Mesenchymal stem cell (in vitro differentiated cells and primary cell): Measurements from ENCODE around the gene DPF3.

Experiments used
- DNase-seq: peaks from one replicate; pipeline ENCODE4 v3.0.0-alpha.2; 2013
- H2AFZ ChIP-seq: one replicate; pipeline ENCODE4 v1.6.1; 2013; ENCODE audit warnings: low read depth, mild to moderate bottlenecking, control low read depth, inconsistent platforms, low read length, moderate library complexity
- H2AK5ac ChIP-seq: 2 replicates; pipeline ENCODE4 v1.6.1; 2013; ENCODE audit warnings: low read length, moderate library complexity, mild to moderate bottlenecking, inconsistent platforms; ENCODE audit not compliant: severe bottlenecking
- H2BK120ac ChIP-seq: one replicate; pipeline ENCODE4 v1.6.1; 2013; ENCODE audit warnings: low read depth, mild to moderate bottlenecking, inconsistent platforms, low read length, moderate library complexity
- H2BK12ac ChIP-seq, 2 experiments: one replicate each; pipeline ENCODE4 v1.6.1; 2013; ENCODE audit warnings: inconsistent platforms in 2 of 2, low read length in 2 of 2, mild to moderate bottlenecking in 2 of 2, moderate library complexity in 2 of 2, control low read depth in 1 of 2
- H2BK15ac ChIP-seq: one replicate; pipeline ENCODE4 v1.6.1; 2013; ENCODE audit warnings: mild to moderate bottlenecking, low read depth, inconsistent platforms; ENCODE audit not compliant: poor library complexity, severe bottlenecking
- H2BK5ac ChIP-seq: 2 replicates; pipeline ENCODE4 v1.6.1; 2013; ENCODE audit warnings: low read depth, mild to moderate bottlenecking, low read length, control low read depth, inconsistent platforms; ENCODE audit not compliant: poor library complexity, severe bottlenecking
- H3K14ac ChIP-seq, 2 experiments: one replicate each; pipeline ENCODE4 v1.6.1; 2013; ENCODE audit warnings: inconsistent platforms in 2 of 2, low read length in 2 of 2, control low read depth in 1 of 2, mild to moderate bottlenecking in 1 of 2, moderate library complexity in 1 of 2
- H3K18ac ChIP-seq, 2 experiments: one replicate each; pipeline ENCODE4 v1.6.1; 2013; ENCODE audit warnings: inconsistent platforms in 2 of 2, low read length in 2 of 2, control low read depth in 1 of 2, low read depth in 1 of 2, mild to moderate bottlenecking in 1 of 2
- H3K23ac ChIP-seq, 2 experiments: one replicate each; pipeline ENCODE4 v1.6.1; 2013; ENCODE audit warnings: inconsistent platforms in 2 of 2, low read length in 2 of 2, mild to moderate bottlenecking in 2 of 2, moderate library complexity in 2 of 2, control low read depth in 1 of 2
- H3K27ac ChIP-seq: 2 replicates; pipeline ENCODE4 v1.5.1; 2013; ENCODE audit warnings: mild to moderate bottlenecking, moderate library complexity, low read length, control low read depth, inconsistent platforms; ENCODE audit not compliant: poor library complexity, severe bottlenecking
- H3K27me3 ChIP-seq, 2 experiments: 2 replicates each; pipeline versions ENCODE4 v1.6.1 to v1.7.0; 2013; ENCODE audit warnings: low read length in 2 of 2, mild to moderate bottlenecking in 2 of 2, moderate library complexity in 2 of 2, control low read depth in 1 of 2, inconsistent platforms in 1 of 2; ENCODE audit not compliant: control insufficient read depth in 1 of 2, insufficient read depth in 1 of 2
- H3K36me3 ChIP-seq, 2 experiments: 2 replicates each; pipeline versions ENCODE4 v1.6.1 to v1.7.0; 2013; ENCODE audit warnings: low read length in 2 of 2, control low read depth in 1 of 2, inconsistent platforms in 1 of 2, low read depth in 1 of 2, mild to moderate bottlenecking in 1 of 2; ENCODE audit not compliant: insufficient read depth in 2 of 2, control insufficient read depth in 1 of 2
- H3K4ac ChIP-seq, 2 experiments: one replicate each; pipeline ENCODE4 v1.6.1; 2013; ENCODE audit warnings: inconsistent platforms in 2 of 2, low read length in 2 of 2, mild to moderate bottlenecking in 2 of 2, moderate library complexity in 2 of 2, control low read depth in 1 of 2, low read depth in 1 of 2
- H3K4me1 ChIP-seq: 2 replicates; pipeline ENCODE4 v1.6.1; 2013; ENCODE audit warnings: low read depth, low read length, control low read depth; ENCODE audit not compliant: control insufficient read depth, insufficient read depth
- H3K4me2 ChIP-seq: 2 replicates; pipeline ENCODE4 v1.6.1; 2013; ENCODE audit warnings: low read length, mild to moderate bottlenecking, inconsistent platforms; ENCODE audit not compliant: poor library complexity, severe bottlenecking
- H3K4me3 ChIP-seq, 2 experiments: 2 replicates each; pipeline versions ENCODE4 v1.5.1 to v1.7.0; 2013; ENCODE audit warnings: low read length in 2 of 2, mild to moderate bottlenecking in 2 of 2, control low read depth in 1 of 2, low read depth in 1 of 2; ENCODE audit not compliant: insufficient read depth in 1 of 2
- H3K79me1 ChIP-seq: replicated peaks from 2 replicates; pipeline ENCODE4 v1.6.1; 2013; ENCODE audit warnings: mild to moderate bottlenecking, control low read depth, low read length, inconsistent platforms; ENCODE audit not compliant: poor library complexity, severe bottlenecking
- H3K9ac ChIP-seq: 2 replicates; pipeline ENCODE4 v1.7.0; 2013; ENCODE audit warnings: mild to moderate bottlenecking, low read length, moderate library complexity
- H3K9me3 ChIP-seq: 2 replicates; pipeline ENCODE4 v1.7.0; 2013; ENCODE audit warnings: mild to moderate bottlenecking, low read length; ENCODE audit not compliant: control insufficient read depth
- H4K8ac ChIP-seq: one replicate; pipeline ENCODE4 v1.6.1; 2013; ENCODE audit warnings: inconsistent platforms, mild to moderate bottlenecking, low read length, moderate library complexity
- H4K91ac ChIP-seq: one replicate; pipeline ENCODE4 v1.6.1; 2013; ENCODE audit warnings: mild to moderate bottlenecking, low read length, inconsistent platforms
- WGBS: methylation state at CpG from one replicate; pipeline ENCODE4 v1.1.7; 2013; ENCODE audit warnings: mixed read lengths; 5-methylcytosine and 5-hydroxymethylcytosine counted together

The DPF3 gene

GRCh38 chr14:72883961-72884360 lies 9.9 kb downstream of the DPF3 start:
- WGBS, result 100% methylated on average over 1 of the region's 4 CpGs
- Histone ChIP-seq H3K79me1 (peaks cover 17% of the 10 kb centered on the region), H3K4ac (no peak overlapping the region), H3K36me3 (peaks cover 0 to 11% of the 10 kb centered on the region in 2 experiments), H2AFZ (no peak overlapping the region), H3K4me3 (no peak overlapping the region), H2BK120ac (no peak overlapping the region), H3K27ac (no peak overlapping the region), H3K27me3 (no peaks in the 10 kb centered on the region), H3K9ac (no peak overlapping the region), H3K9me3 (no peaks in the 10 kb centered on the region), H2BK15ac (no peak overlapping the region), H3K4me1 (peaks cover 9% of the 10 kb centered on the region), H3K14ac (no peak overlapping the region), H2AK5ac (no peak overlapping the region), H2BK5ac (no peak overlapping the region), H3K4me2 (no peak overlapping the region), H2BK12ac (no peak overlapping the region), H3K23ac (no peak overlapping the region), H4K91ac (no peak overlapping the region), H4K8ac (no peak overlapping the region), H3K18ac (no peak overlapping the region)
- no peak for DNase-seq

DNA sequence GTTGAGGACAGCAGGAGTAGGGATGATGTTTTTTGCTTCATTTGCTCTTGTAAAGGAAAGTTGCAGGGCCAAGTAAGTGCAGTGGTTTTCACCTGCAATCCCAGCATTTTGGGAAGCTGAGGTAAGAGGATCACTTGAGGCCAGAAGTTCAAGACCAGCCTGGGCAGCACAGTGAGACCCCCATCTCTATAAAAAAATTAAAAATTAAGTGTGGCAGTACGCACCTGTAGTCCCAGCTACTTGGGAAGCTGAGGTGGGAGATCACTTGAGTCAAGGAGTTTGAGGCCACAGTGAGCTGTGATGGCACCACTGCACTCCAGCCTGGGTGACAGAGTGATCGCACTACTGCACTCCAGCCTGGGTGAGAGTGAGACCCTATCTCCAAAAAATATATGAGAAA lies 10.8 kb downstream of the DPF3 start:
- H3K4me1 ChIP-seq, result peaks cover 9% of the 10 kb centered on the region
- no peak for DNase-seq
- H3K27ac ChIP-seq, result no peak overlapping the region
- no peak overlapping the region for H4K91ac ChIP-seq
- H3K79me1 ChIP-seq, result peaks cover 17% of the 10 kb centered on the region
- peaks cover 0 to 11% of the 10 kb centered on the region in 2 experiments for H3K36me3 ChIP-seq
- no peak overlapping the region for H3K9ac ChIP-seq
- H3K27me3 ChIP-seq, result no peaks in the 10 kb centered on the region
- H3K18ac ChIP-seq, result no peak overlapping the region
- no peak overlapping the region for H2BK5ac ChIP-seq
- no peak overlapping the region for H2AFZ ChIP-seq
- 100% methylated on average over 1 of the region's 2 CpGs for WGBS
- no peak overlapping the region for H3K4ac ChIP-seq
- no peak overlapping the region for H3K23ac ChIP-seq
- H2BK15ac ChIP-seq, result no peak overlapping the region
- no peak overlapping the region for H3K4me3 ChIP-seq
- no peak overlapping the region for H2AK5ac ChIP-seq
- no peak overlapping the region for H3K4me2 ChIP-seq
- H3K9me3 ChIP-seq, result no peaks in the 10 kb centered on the region
- H3K14ac ChIP-seq, result no peak overlapping the region
- no peak overlapping the region for H4K8ac ChIP-seq
- H2BK12ac ChIP-seq, result peak overlapping the region in 1 of 2 experiments; percentile 11
- H2BK120ac ChIP-seq, result no peak overlapping the region

DNA sequence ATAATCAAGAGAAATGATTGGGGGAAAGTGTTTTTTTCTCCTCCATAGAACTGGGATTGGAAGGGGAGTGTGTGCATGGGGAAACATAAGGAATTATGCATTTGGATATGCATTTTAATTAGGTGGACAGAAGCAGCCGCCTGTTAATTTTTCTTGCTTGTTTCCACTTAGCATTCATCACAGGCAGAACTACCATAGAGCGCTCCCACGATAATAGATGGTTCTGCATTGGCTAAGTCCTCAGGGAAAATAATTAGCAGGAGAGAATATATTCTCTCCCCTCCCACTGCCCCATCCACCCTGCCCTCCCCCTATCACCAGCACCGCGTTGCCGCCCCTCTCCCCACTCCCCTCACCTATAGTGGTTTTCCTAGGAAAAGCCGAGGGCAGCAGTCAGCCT lies 11.4 kb downstream of the DPF3 start:
- Histone ChIP-seq H3K9ac (no peak overlapping the region), H4K91ac (no peak overlapping the region), H2BK15ac (no peak overlapping the region), H3K18ac (no peak overlapping the region), H2BK120ac (no peak overlapping the region), H3K4me2 (no peak overlapping the region), H3K14ac (no peak overlapping the region), H4K8ac (no peak overlapping the region), H3K4me1 (peaks cover 6% of the 10 kb centered on the region), H2AK5ac (no peak overlapping the region), H3K4ac (no peak overlapping the region), H3K27me3 (no peaks in the 10 kb centered on the region), H2BK5ac (no peak overlapping the region), H3K79me1 (peaks cover 19% of the 10 kb centered on the region), H3K27ac (no peak overlapping the region), H2BK12ac (no peak overlapping the region), H3K36me3 (peaks cover 0 to 11% of the 10 kb centered on the region in 2 experiments), H3K9me3 (no peaks in the 10 kb centered on the region), H3K4me3 (no peak overlapping the region), H3K23ac (no peak overlapping the region), H2AFZ (no peak overlapping the region)
- 82% methylated on average over 6 of the region's 7 CpGs for WGBS
- DNase-seq, result no peak

DNA sequence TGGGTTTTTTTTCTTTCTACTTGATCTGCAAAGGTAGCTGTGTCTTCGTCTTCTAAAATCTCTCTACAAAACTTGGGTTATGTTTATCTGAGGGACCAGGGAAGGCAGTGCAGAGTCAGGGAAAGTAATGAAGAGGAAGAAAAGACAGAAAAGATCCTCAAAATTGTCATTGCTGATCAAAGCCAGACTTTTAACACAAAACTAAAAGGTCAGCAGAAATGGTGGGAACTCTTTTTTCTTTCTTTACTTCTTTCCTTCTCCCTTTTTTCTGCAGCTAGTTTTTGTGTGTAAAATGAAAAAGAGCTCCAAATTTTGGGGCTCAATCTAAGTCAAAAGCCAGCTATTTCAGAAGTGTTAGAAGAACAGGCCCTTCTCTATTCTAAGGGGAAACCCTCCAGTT lies 11.9 kb downstream of the DPF3 start:
- H2BK5ac ChIP-seq, result no peak overlapping the region
- H3K4me2 ChIP-seq, result no peak overlapping the region
- peaks cover 6% of the 10 kb centered on the region for H3K4me1 ChIP-seq
- H3K23ac ChIP-seq, result no peak overlapping the region
- H3K27ac ChIP-seq, result no peak overlapping the region
- H3K9ac ChIP-seq, result no peak overlapping the region
- no peak overlapping the region for H2BK120ac ChIP-seq
- no peak overlapping the region for H2AK5ac ChIP-seq
- H3K18ac ChIP-seq, result no peak overlapping the region
- H3K4me3 ChIP-seq, result no peak overlapping the region
- H3K36me3 ChIP-seq, result peaks cover 0 to 11% of the 10 kb centered on the region in 2 experiments
- no peak overlapping the region for H3K4ac ChIP-seq
- H2BK15ac ChIP-seq, result no peak overlapping the region
- peaks cover 21% of the 10 kb centered on the region for H3K79me1 ChIP-seq
- no peak overlapping the region for H4K8ac ChIP-seq
- H3K27me3 ChIP-seq, result no peaks in the 10 kb centered on the region
- DNase-seq, result no peak
- no peak overlapping the region for H4K91ac ChIP-seq
- no peak overlapping the region for H2BK12ac ChIP-seq
- H3K9me3 ChIP-seq, result no peaks in the 10 kb centered on the region
- 100% methylated on average over 1 of the region's 1 CpG for WGBS
- no peak overlapping the region for H3K14ac ChIP-seq
- no peak overlapping the region for H2AFZ ChIP-seq
